Ascending aorta (tissue), 2 donors: ENCODE results near the gene XXYLT1. TPM values are rescaled to one million over a fixed set of nuclear protein-coding genes. Genes with fewer than 3 reads are reported as not detected.

Experiments used
- DNase-seq, 2 donors: peaks; one replicate each; pipeline ENCODE4 v3.0.0-alpha.2; 2019; ENCODE audit warnings: low spot score in 2 of 2
- H3K27ac ChIP-seq, 2 donors: fragments of 200-600 bp; sonication (generic); one replicate each; pipeline ENCODE4 v1.5.1; 2016 to 2017; ENCODE audit warnings: mild to moderate bottlenecking in 1 of 2
- H3K27me3 ChIP-seq: fragments of 200-600 bp; sonication (generic); one replicate; pipeline ENCODE4 v1.5.1; 2017
- H3K36me3 ChIP-seq, 2 donors: fragments of 200-600 bp; sonication (generic); one replicate each; pipeline ENCODE4 v1.5.1; 2016
- H3K4me1 ChIP-seq, 2 donors: fragments of 200-600 bp; sonication (generic); one replicate each; pipeline ENCODE4 v1.5.1; 2016 to 2017; ENCODE audit warnings: mild to moderate bottlenecking in 1 of 2
- H3K4me3 ChIP-seq, 2 donors: fragments of 200-600 bp; sonication (generic); one replicate each; pipeline ENCODE4 v1.5.1; 2016 to 2017; ENCODE audit warnings: mild to moderate bottlenecking in 1 of 2
- H3K9me3 ChIP-seq, 2 donors: fragments of 200-600 bp; sonication (generic); one replicate each; pipeline ENCODE4 v1.5.1; 2016
- CTCF ChIP-seq, 3 experiments: fragments of 200-600 bp in 2 of 3; fragments of 450-650 bp in 1 of 3; sonication (generic) in 2 of 3; IDR thresholded peaks; one replicate each; pipeline ENCODE4 v1.5.1; 2016 to 2019; ENCODE audit warnings: antibody characterized with exemption in 3 of 3, mild to moderate bottlenecking in 1 of 3, moderate library complexity in 1 of 3
- intact Hi-C: fragments of 100-400 bp; cut with DNase I; formaldehyde crosslinking; loops from one replicate; pipeline ENCODE4 v1.15.1; 2023
- total RNA-seq: library from RNA; depleted of rRNA; stranded (reverse); fragments of >200 nt; gene quantifications from one replicate; pipeline ENCODE4 v1.1.0, GENCODE V29; 2016

XXYLT1 gene
- total RNA-seq, 1 donor from 2014 or later = 41.0 TPM

- intact Hi-C loops = no loop called here
- H3K4me3 ChIP-seq = no peak overlapping the region
- H3K36me3 ChIP-seq = no peaks in the 10 kb centered on the region
- TF ChIP-seq CTCF (IDR thresholded peaks at IDR 0.05) = no peak
- H3K27me3 ChIP-seq = no peaks in the 10 kb centered on the region
- no peaks in the 10 kb centered on the region for H3K4me1 ChIP-seq
- H3K27ac ChIP-seq = no peak overlapping the region
- no peaks in the 10 kb centered on the region for H3K9me3 ChIP-seq
- DNase-seq = no peak
These were observed 146.5 kb downstream of the XXYLT1 start for GRCh38 chr3:195124378-195124992.

- intact Hi-C loops = no loop called here
- no peak overlapping the region for H3K27ac ChIP-seq
- H3K4me3 ChIP-seq = no peak overlapping the region
- TF ChIP-seq CTCF (IDR thresholded peaks at IDR 0.05) = no peak
- no peaks in the 10 kb centered on the region for H3K36me3 ChIP-seq
- no peak for DNase-seq
- no peaks in the 10 kb centered on the region for H3K9me3 ChIP-seq
- no peaks in the 10 kb centered on the region for H3K4me1 ChIP-seq
- no peaks in the 10 kb centered on the region for H3K27me3 ChIP-seq
These were observed 147.7 kb downstream of the XXYLT1 start for GRCh38 chr3:195123281-195123691.

GRCh38 chr3:195122261-195122660, 148.7 kb downstream of the XXYLT1 start:
- no peak overlapping the region for H3K4me3 ChIP-seq
- no peaks in the 10 kb centered on the region for H3K4me1 ChIP-seq
- H3K36me3 ChIP-seq = no peaks in the 10 kb centered on the region
- no peak for TF ChIP-seq CTCF (IDR thresholded peaks at IDR 0.05)
- H3K9me3 ChIP-seq = no peaks in the 10 kb centered on the region
- no peak overlapping the region for H3K27ac ChIP-seq
- intact Hi-C loops = no loop called here
- no peak for DNase-seq
- no peaks in the 10 kb centered on the region for H3K27me3 ChIP-seq

GRCh38 chr3:195120267-195120601, 150.7 kb downstream of the XXYLT1 start:
- TF ChIP-seq CTCF (IDR thresholded peaks at IDR 0.05) = no peak
- no peaks in the 10 kb centered on the region for H3K27me3 ChIP-seq
- intact Hi-C loops = no loop called here
- H3K4me1 ChIP-seq = no peaks in the 10 kb centered on the region
- H3K27ac ChIP-seq = peak overlapping the region in 1 of 2 donors; percentile 6
- DNase-seq = no peak
- no peaks in the 10 kb centered on the region for H3K36me3 ChIP-seq
- no peak overlapping the region for H3K4me3 ChIP-seq
- H3K9me3 ChIP-seq = no peaks in the 10 kb centered on the region

- no peak for DNase-seq
- H3K4me1 ChIP-seq = no peaks in the 10 kb centered on the region
- peak overlapping the region in 1 of 2 donors; percentile 6 for H3K27ac ChIP-seq
- no peak overlapping the region for H3K4me3 ChIP-seq
- intact Hi-C loops = no loop called here
- no peaks in the 10 kb centered on the region for H3K27me3 ChIP-seq
- H3K9me3 ChIP-seq = no peaks in the 10 kb centered on the region
- TF ChIP-seq CTCF (IDR thresholded peaks at IDR 0.05) = no peak
- H3K36me3 ChIP-seq = no peaks in the 10 kb centered on the region
These were observed 151.3 kb downstream of the XXYLT1 start for GRCh38 chr3:195119461-195120266.
